Stimulated activated CD4-positive, alpha-beta T cell treated with anti-CD3 and anti-CD28 coated beads, Interleukin-1b, Interleukin-23, amount 100 ng/mL, for 48 hours (primary cell): ENCODE results near the gene BRCA1.
"Not testable (repeated sequence)": the region's sequence is repeated elsewhere in the genome, so short reads cannot be mapped to it uniquely, and the experiment has no call there.

Experiments
- DNase-seq: peaks from one replicate; pipeline ENCODE4 v3.0.0-alpha.2; 2020

The BRCA1 gene

DNA sequence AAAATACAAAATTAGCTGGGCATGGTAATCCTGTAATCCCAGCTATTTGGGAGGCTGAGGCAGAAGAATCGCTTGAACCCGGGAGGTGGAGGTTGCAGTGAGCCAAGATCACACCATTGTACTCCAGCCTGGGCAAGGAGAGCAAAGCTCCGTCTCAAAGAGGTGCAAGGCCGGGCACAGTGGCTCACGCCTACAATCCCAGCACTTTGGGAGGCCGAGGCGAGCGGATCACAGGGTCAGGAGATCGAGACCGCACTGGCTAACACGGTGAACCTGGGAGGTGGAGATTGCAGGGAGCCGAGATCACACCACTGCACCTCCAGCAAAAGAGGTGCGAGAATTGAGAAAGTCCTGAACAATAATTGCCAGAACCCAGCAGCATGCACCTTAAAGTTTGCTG lies 124.3 kb downstream of the BRCA1 start:
- DNase-seq: not testable (repeated sequence)

DNA sequence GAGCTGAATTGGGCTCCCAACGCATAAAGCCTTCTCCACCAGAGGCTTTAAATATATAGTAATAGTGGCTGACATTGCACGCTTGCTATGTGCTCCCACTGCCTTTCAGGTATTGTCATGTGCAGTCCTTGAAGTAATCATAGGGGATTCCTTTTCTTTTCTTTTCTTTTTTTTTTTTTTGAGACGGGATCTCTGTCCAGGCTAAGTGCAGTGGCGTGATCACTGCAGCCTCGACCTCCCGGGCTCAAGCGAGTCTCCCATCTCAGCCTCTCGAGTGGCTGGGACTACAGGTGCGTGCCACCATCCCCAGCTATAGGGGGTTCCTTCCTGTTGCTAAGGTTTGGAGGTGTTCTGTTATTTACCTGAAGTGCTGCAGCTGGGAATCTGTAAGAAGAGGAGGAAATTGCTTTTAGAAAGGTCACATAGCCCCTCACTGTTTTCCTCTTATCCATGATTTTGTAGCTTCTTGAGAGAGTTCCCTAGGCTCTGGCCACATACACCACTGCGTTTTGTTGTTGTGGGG lies 126.1 kb downstream of the BRCA1 start:
- no peak for DNase-seq

DNA sequence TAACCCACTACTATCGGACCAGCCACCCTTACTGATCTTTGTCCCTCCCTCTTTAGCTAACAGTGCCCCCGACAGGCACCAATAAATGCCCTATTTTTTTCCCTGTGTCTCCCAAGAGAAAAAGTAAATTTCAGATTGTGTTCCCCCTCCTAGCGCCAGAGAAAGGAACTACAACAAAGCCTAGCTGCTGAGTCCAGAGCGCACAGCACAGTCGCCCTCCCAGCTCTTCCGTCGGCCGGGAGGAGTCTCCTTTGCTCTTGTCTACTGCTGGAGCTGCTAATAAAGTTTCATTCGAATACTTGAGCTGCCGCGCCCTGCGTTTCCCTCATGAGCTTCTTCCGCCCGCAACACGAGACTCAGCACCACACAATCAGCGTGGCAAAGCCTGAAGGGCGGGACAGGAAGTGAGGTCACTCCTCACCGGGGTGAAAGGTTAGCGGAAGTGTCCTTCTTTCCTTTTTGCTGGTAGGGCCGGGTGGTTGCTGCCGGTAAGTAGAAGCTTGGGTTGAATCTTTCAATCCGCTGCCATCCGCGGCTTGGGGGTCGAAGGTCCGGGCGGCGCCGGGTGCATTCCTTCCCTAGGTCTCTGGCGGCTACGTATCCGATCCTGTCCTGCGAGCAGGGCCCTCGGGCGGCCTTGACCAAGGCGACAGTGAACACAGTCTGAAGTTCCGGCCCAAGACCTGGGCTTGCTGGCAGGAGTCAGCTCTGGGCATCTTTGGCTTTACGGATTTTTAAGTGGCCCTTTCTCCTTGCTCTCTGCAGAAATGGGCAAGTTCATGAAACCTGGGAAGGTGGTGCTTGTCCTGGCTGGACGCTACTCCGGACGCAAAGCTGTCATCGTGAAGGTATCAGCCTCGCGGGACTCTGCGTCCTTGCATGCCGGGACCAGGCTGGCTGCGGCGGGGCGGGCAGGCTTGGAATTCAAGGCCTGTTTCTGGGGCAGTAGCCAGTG lies 126.9 kb downstream of the BRCA1 start, which contains the start of gene RPL27:
Gene RPL27, plus strand, starts transcription at position 436 of the 955 bp plus-strand sequence. Its CDS starts 332 bp downstream, at position 768.
- DNase-seq: peak; percentile 98

DNA sequence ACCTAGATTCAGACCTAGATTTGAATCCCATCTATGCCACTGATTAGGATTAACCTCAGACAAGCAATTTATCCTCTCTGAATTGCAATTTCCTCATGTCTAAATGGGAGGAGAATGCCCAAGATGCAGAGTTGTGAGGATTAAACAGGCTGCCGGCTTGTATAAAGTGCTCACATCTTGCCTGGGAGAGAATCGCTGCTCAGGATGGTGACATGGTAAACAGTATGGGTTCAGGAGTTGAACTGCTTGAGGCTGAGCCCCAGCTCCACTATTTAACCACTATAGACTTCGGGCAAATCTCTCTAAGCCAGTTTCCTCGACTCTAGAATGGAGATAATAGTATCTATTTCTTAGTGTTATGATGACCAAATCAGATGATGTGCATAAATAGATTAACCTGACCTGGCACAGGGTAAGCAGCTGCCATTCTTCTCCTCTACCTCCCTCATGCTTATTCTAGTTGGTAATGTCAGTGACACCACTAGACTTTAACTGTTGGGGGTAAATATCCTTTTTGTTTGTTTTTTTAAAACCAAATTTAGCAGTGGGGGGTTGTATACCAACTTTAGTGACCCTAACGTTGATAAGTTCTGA lies 127.7 kb downstream of the BRCA1 start:
- DNase-seq: no peak
